Measurements from ENCODE around the gene SKIC8.

SKIC8 gene
- 9.4 to 22.6 reads per million in 2 donors for total RNA-seq

DNA sequence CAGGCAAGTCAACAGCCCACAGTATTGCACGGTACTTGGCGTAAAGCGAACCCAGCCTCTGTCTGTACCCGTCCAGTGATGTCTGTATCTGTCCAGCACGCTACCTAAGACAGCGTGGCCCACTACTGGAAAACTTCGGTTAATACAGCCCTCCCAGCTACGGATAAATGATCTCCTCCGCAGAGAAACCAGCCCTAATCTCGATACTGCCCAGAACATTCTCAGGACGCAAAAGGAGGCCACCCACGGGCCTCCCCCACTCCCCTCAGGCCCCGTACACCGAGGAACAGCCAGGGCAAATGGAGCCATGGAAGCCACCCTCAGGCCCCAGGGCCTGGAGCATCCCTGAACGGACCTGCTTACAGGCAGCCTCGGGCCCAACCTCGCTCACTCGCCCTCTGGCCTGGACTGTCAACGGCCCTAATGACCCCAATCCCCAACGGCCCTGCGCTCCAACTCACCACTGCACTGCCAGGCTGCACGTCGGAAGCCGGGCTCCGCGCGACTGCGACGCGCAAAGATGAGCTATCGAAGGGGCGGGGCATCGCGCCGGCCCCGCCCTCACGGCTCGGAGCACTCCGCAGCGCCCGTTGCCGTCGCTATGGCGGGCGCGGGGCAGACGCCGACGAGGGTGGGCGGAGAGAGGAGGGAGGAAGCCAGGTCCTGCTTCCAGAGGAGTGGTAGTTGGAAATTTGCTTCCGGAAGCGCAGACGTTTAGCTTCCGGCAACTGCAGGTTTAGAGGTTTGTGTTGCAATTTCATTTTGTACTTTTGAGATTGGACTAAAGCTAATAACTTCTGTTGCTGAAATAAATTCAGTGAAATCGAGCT lies at the start of gene SKIC8:
SKIC8 (minus strand) TSS at position 509 of the 830 bp plus-strand sequence. CDS start 3,923 bp downstream, outside the sequence.
- peak; percentile 80 to 94 (median 86) for DNase-seq

DNA sequence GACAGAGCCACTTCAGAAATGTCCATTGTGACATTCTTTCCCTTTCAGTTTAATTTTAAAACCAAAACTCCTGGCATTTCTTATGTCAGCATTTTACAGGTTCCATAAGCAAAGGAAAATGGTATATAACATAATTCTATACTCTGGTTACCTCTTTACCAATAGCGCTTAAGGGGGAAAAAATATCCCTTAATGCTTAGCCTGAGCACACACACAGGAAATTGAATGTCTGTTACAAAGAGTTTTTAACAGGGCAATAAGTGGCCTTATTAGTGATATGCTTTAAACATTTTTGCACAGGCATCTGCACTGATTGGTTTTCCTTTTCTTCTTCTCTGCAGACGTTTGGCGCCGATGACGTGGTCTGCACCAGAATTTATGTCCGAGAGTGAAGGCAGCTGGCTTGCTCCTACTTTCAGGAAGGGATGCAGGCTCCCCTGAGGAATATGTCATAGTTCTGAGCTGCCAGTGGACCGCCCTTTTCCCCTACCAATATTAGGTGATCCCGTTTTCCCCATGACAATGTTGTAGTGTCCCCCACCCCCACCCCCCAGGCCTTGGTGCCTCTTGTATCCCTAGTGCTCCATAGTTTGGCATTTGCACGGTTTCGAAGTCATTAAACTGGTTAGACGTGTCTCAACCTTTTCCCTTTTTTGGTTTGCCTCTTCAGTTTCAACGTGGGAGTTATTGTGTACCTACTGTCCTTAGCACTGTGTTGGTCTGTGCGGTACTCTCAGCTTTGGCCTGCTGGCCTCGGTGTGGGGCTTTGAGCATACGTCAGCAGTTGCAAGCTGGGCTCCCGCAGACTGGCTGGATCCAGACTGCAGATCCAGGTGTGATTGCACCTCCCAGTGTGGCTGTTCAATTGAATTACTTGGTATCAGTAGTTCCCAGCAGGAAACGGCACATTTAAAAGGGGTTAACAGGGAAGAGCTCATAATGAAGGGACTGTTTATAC lies 48.5 kb upstream of the SKIC8 start:
- no peak for DNase-seq

GRCh38 chr15:78345396-78346125 lies 46.2 kb upstream of the SKIC8 start:
- DNase-seq: no peak

GRCh38 chr15:78343276-78344060 lies 44.1 kb upstream of the SKIC8 start:
- DNase-seq: no peak

DNA sequence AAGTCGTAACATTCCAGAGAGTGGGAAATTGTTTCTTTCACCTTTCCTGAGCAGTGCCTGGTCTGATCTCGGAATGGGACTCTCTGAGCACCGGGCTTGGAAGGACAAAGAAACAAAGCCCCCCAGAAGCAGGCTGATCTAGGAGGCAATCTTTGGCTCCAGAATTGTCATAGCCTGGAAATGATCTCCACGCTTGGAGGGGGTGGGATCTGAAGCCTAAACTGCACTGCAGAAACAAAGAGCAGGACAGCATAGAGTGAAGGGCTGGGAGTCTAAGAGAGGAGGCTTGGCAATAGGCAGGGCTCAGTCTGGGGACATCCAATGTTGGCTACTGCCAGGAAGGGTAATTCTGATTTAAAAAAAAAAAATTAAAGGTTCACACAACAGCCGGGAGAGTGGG lies 42.6 kb upstream of the SKIC8 start:
- no peak for DNase-seq

DNA sequence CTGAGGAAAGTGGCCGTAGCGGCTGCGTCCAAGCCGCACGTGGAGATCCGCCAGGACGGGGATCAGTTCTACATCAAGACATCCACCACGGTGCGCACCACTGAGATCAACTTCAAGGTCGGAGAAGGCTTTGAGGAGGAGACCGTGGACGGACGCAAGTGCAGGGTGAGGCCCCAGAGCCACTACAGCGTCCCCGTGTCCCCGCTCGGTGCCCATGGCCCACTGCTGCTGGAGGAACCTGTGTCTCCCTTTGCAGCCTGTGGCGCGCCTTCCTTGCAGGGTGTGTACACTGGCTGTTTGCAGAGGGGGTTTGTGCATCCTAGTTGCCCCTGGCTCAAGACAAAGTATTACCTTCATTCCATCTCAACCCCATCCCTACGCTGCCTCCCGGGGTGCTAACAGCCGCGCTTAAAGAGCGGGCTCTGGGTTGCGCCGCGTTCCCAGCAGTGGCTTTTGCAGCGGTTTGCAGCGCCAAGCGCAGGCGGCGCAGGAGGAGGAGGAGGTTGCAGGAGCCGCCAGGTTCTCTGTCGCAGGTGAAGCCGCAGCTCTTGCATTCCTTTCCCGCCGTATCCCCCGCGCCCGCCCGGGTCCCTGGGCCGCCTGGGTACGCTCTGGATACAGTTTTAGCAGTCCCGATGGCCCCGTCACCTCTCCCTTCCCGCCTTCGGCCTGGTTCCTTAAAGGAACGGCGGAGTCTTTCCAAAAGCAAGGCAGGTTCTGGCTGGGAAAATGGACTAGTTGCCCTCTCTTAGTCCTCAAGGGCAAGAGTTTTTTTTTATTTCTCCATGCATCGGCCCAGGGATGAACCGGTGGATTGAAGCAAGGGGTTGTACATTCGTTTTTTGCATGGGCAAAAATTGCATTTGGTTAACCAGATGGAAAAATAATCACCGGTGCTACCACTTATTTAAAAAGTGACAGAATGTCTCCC lies 41.9 kb upstream of the SKIC8 start:
- no peak for DNase-seq

GRCh38 chr15:78340231-78341056 lies 41.0 kb upstream of the SKIC8 start, which contains the start of gene CRABP1:
Gene CRABP1, plus strand, starts transcription at chr15:78340353. Its CDS starts 76 bp downstream, at chr15:78340429.
- DNase-seq: peak in 1 of 5 experiments; percentile 30

GRCh38 chr15:78339559-78339958 lies 40.1 kb upstream of the SKIC8 start:
- no peak for DNase-seq

DNA sequence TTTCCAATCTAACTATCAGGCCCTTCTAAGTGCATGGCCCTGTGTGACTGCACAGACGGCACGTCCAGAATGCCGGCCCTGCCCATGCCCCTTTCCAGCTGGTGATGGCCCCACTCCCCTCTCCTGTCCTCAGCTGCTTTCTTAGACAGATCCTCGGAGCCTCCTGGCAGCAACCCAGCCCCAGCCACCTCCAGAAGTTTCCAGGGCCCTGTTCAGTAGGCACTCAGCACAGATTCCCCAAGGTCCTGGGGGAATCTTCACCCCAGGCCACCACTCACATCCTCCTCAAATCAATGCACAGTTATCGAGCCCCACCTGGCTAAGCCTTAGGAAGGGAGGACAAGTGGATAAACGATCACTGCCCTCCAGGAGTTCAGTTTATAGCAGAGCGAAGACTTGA lies 39.4 kb upstream of the SKIC8 start:
- no peak for DNase-seq

GRCh38 chr15:78335985-78336384 lies 36.6 kb upstream of the SKIC8 start:
- no peak for DNase-seq

DNA sequence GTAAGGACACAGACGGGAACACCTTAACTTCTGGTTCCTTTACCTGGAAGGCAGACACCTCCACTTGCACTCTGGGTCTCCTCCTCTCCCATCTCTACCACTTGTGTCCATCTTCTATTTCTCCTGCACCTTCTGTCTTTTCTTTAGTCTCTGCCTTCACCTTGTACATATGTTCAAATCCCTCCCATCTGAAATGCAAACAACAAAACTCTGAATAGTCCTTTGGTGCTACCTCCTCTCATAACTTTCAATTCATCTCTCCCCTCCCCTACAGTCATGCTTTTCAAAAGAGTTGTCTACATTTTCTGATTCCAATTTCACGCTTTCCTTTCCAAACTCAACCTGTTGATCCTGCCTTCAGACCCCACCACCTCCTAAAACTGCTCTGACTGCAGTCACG lies 35.4 kb upstream of the SKIC8 start:
- no peak for DNase-seq

DNA sequence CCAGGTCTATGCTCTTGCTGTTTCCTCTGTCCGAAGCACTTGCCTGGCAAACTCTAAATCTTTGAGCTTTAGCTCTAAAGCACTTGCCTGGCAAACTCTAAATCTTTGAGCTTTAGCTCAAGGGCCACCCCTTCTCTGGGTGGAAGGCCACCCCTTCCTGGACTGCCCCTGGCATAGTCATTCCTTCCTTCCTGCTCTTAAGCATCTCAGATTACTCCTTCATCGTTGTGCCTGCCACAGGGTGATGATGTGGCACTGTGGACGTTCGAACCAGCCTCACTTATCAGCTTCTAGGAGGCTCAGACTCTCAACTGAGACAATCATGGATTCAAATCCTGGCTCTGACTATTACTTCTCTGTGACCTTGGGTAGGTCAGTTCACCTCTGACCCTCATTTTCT lies 30.2 kb upstream of the SKIC8 start:
- DNase-seq: peak in 1 of 5 experiments; percentile 24

DNA sequence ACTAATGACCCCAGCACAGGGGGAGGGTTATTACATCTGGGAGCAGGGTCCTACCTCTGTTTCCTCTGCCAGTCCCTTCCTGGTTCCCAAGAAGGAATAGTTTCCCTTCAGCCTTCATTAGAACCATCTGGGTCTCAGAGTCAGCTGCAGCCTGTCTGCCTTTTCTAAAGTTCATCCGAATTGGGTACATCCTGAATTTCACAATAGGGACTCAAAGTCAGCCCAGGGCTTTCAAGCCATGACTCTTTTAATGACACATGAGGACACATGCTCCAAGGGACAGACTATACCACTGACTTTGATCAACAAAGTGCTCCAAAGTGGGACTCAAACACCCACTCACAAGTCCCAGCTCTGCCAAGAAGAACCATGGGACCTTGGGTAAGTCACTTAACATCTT lies 28.1 kb upstream of the SKIC8 start:
- DNase-seq: no peak

DNA sequence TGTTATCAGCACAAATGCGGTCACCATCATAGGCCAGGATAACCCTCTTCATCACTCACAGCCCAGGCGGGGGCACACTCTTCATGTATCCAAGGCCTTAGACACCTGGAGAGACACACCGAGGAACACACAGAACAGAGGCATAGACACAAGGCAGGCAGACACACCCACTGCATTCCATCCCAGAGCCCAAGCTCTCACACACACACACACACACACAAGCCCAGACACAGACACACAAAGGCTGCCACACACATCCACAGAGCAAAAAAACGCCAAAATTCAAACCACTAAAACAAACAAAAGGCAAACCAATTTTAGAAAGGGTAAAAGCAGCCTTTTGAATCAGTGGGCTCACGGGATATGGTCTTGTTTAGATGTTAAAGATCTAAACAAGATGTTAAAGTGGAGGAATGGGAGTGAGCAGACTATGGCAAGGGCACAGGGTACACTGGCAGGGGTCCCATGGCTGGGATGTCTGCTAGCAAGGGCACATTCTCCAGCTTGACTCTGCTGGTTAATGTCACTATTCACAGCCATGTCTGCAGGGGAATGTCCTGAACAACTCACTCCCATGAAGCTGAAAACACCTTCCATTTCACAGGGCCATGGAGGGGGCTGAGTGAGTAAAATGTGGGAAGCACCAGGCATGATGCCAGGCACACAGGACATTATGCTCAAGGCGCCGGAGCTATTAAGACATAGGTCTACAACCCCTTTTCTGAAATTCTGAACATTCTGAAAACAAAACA lies 25.9 kb upstream of the SKIC8 start:
- DNase-seq: no peak

DNA sequence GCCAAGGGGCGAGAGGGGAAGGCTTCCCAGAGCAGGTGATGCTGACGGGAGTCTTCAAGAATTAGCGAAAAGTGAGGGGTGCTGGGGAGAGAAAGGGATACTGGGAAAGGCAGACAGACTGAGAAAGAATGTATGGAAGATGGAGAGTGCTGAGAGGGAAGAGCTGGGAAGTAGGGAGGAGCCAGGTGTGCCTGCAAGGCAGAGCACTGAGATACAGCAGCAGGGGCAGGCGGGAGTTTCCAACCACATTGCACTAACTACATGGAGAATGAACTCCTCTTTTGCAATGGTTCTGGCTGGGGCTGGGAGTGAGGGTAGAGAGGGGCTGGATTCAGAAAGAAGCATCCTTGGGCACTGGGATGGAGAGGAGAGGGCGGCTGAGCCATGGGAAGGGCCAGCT lies 24.7 kb upstream of the SKIC8 start:
- DNase-seq: no peak

- DNase-seq: no peak
These were observed 24.3 kb upstream of the SKIC8 start for GRCh38 chr15:78323693-78324092.

GRCh38 chr15:78322724-78323521 lies 23.5 kb upstream of the SKIC8 start:
- no peak for DNase-seq

DNA sequence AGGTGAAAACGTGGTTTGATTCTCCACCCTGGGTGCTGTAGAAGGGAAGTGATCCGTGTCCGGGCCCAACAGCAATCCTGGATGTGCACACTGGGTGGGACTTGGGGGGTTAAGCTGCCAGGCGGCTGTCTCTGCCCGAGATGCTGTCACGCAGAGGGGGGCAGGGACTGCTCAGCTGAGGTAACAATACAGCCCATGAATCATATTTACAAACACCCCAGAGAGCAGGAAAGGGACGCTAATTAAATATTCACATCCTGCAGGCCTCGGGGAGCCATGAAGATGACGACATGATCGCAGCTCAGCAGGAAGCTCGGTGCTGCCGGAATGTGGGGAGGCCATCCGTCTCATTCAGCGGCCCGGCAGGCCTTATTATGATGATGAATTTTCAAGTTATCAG lies 22.8 kb upstream of the SKIC8 start:
- no peak for DNase-seq

Measured in T-helper 2 cell (primary cell).